ENCODE results near the gene ELP1.

DNA sequence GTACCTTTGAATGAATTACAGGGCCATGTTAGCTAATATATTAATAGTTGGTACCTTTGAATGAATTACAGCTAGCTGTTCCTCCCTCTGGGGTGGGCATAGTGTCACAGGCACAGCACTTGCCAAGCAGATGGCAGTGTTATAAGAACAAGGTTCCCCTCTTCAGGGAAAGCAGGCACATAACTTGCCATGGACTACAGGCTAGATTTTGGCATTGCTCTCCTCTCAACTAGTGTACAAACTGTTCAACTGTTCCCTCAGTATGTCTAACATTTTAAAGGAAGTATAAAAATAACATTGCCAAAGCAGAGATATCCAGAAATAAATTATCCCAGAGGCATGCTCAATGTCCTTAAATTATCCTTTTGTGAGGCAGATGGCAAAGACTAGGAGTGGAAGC is 34.0 kb upstream of the ELP1 start:
- TF ChIP-seq, protein P1, sequence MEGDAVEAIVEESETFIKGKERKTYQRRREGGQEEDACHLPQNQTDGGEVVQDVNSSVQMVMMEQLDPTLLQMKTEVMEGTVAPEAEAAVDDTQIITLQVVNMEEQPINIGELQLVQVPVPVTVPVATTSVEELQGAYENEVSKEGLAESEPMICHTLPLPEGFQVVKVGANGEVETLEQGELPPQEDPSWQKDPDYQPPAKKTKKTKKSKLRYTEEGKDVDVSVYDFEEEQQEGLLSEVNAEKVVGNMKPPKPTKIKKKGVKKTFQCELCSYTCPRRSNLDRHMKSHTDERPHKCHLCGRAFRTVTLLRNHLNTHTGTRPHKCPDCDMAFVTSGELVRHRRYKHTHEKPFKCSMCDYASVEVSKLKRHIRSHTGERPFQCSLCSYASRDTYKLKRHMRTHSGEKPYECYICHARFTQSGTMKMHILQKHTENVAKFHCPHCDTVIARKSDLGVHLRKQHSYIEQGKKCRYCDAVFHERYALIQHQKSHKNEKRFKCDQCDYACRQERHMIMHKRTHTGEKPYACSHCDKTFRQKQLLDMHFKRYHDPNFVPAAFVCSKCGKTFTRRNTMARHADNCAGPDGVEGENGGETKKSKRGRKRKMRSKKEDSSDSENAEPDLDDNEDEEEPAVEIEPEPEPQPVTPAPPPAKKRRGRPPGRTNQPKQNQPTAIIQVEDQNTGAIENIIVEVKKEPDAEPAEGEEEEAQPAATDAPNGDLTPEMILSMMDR (conservative IDR thresholded peaks at IDR 0.05; ENCODE audit: low read depth in 2 of 2), result no peak
- TF ChIP-seq EZH2phosphoT487 (IDR thresholded peaks at IDR 0.05; ENCODE audit: unreplicated experiment) (no peak), EZH2 (IDR thresholded peaks at IDR 0.05; ENCODE audit: low read depth, unreplicated experiment) (no peak), ZNF331 (CRISPR knock-in tag; IDR thresholded peaks at IDR 0.05; ENCODE audit: low read depth) (no peak)
- TF ChIP-seq, protein P2, sequence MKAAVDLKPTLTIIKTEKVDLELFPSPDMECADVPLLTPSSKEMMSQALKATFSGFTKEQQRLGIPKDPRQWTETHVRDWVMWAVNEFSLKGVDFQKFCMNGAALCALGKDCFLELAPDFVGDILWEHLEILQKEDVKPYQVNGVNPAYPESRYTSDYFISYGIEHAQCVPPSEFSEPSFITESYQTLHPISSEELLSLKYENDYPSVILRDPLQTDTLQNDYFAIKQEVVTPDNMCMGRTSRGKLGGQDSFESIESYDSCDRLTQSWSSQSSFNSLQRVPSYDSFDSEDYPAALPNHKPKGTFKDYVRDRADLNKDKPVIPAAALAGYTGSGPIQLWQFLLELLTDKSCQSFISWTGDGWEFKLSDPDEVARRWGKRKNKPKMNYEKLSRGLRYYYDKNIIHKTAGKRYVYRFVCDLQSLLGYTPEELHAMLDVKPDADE (IDR thresholded peaks at IDR 0.05), result no peak
- TF ChIP-seq, protein P3, sequence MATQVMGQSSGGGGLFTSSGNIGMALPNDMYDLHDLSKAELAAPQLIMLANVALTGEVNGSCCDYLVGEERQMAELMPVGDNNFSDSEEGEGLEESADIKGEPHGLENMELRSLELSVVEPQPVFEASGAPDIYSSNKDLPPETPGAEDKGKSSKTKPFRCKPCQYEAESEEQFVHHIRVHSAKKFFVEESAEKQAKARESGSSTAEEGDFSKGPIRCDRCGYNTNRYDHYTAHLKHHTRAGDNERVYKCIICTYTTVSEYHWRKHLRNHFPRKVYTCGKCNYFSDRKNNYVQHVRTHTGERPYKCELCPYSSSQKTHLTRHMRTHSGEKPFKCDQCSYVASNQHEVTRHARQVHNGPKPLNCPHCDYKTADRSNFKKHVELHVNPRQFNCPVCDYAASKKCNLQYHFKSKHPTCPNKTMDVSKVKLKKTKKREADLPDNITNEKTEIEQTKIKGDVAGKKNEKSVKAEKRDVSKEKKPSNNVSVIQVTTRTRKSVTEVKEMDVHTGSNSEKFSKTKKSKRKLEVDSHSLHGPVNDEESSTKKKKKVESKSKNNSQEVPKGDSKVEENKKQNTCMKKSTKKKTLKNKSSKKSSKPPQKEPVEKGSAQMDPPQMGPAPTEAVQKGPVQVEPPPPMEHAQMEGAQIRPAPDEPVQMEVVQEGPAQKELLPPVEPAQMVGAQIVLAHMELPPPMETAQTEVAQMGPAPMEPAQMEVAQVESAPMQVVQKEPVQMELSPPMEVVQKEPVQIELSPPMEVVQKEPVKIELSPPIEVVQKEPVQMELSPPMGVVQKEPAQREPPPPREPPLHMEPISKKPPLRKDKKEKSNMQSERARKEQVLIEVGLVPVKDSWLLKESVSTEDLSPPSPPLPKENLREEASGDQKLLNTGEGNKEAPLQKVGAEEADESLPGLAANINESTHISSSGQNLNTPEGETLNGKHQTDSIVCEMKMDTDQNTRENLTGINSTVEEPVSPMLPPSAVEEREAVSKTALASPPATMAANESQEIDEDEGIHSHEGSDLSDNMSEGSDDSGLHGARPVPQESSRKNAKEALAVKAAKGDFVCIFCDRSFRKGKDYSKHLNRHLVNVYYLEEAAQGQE (IDR thresholded peaks at IDR 0.05; ENCODE audit: unreplicated experiment), result no peak

Data from GM23338 (cell line).